ENCODE measurements around the gene SLC35F1.

The SLC35F1 gene

DNA sequence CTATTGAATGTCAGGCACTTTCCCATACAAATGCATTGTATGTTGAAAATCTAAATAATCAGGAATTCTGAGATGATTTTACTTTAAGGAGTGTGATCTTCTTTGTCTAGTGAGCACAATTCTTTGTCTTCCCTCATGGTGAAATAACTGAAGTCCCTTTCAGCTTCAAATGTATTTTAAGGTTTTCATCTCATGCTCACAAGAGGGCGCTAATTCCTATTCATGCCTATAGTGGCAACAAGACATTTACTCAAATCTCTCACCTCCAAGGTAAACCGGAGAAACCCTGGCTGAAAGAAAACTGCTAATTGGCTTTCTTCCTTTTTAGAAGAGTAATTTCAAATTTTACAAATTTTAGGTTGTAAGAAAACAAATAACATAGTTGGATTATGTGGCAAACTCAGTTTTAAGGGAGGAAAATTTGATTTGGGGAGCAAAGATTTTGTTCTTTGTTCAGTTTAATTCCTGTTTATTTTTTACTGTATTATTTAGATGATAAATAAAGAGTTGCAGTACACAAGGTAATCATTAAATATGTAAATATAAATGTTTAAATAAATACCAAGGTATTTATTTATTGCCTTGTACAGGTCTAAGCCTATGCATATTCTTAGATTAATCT lies 69.1 kb downstream of the SLC35F1 start:
- Histone ChIP-seq H3K4me1 (ENCODE audit: control insufficient read depth in 2 of 2, insufficient read depth in 2 of 2, low read length in 2 of 2) (no peaks in the 10 kb centered on the region), H3K9ac (ENCODE audit: low read depth in 1 of 2, low read length in 2 of 2) (no peak overlapping the region), H3K9me3 (ENCODE audit: control insufficient read depth in 2 of 2, low read length in 2 of 2) (no peaks in the 10 kb centered on the region), H3K4me3 (ENCODE audit: low read length in 2 of 2) (no peak overlapping the region), H3K36me3 (ENCODE audit: control insufficient read depth in 2 of 2, insufficient read depth in 2 of 2, low read length in 2 of 2) (no peaks in the 10 kb centered on the region), H3K27me3 (ENCODE audit: control insufficient read depth in 2 of 2, insufficient read depth in 2 of 2, low read length in 2 of 2) (no peaks in the 10 kb centered on the region), H3K27ac (ENCODE audit: low read depth in 2 of 2, low read length in 2 of 2) (no peak overlapping the region)

- no peak overlapping the region for H3K9ac ChIP-seq (ENCODE audit: low read depth in 1 of 2, low read length in 2 of 2)
- no peaks in the 10 kb centered on the region for H3K36me3 ChIP-seq (ENCODE audit: control insufficient read depth in 2 of 2, insufficient read depth in 2 of 2, low read length in 2 of 2)
- H3K9me3 ChIP-seq (ENCODE audit: control insufficient read depth in 2 of 2, low read length in 2 of 2) = no peaks in the 10 kb centered on the region
- H3K27ac ChIP-seq (ENCODE audit: low read depth in 2 of 2, low read length in 2 of 2) = no peak overlapping the region
- no peaks in the 10 kb centered on the region for H3K27me3 ChIP-seq (ENCODE audit: control insufficient read depth in 2 of 2, insufficient read depth in 2 of 2, low read length in 2 of 2)
- no peak overlapping the region for H3K4me3 ChIP-seq (ENCODE audit: low read length in 2 of 2)
- no peaks in the 10 kb centered on the region for H3K4me1 ChIP-seq (ENCODE audit: control insufficient read depth in 2 of 2, insufficient read depth in 2 of 2, low read length in 2 of 2)
These were observed 78.9 kb downstream of the SLC35F1 start for GRCh38 chr6:117985916-117986315.

DNA sequence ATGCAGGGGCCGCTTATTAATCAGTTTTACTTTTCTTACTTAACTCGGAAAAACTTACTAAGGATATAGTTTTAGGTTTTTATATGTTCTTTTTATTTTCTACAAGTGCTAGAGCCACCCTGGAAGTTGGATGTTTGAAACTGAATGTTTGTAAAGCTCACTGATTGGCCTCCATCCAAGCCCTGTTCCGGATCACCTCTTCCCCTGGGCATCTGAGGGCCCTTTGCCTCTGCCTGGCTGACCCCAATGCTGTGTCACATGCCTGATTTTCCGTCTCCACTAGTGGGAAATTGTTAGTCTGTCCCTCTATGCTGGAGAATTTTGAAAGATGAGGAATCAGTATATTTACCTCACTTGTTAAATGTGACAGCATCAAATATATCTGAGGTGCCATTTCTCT lies 79.3 kb downstream of the SLC35F1 start:
- Histone ChIP-seq H3K4me1 (ENCODE audit: control insufficient read depth in 2 of 2, insufficient read depth in 2 of 2, low read length in 2 of 2) (no peaks in the 10 kb centered on the region), H3K4me3 (ENCODE audit: low read length in 2 of 2) (no peak overlapping the region), H3K9ac (ENCODE audit: low read depth in 1 of 2, low read length in 2 of 2) (no peak overlapping the region), H3K36me3 (ENCODE audit: control insufficient read depth in 2 of 2, insufficient read depth in 2 of 2, low read length in 2 of 2) (no peaks in the 10 kb centered on the region), H3K27ac (ENCODE audit: low read depth in 2 of 2, low read length in 2 of 2) (no peak overlapping the region), H3K27me3 (ENCODE audit: control insufficient read depth in 2 of 2, insufficient read depth in 2 of 2, low read length in 2 of 2) (no peaks in the 10 kb centered on the region), H3K9me3 (ENCODE audit: control insufficient read depth in 2 of 2, low read length in 2 of 2) (no peaks in the 10 kb centered on the region)

DNA sequence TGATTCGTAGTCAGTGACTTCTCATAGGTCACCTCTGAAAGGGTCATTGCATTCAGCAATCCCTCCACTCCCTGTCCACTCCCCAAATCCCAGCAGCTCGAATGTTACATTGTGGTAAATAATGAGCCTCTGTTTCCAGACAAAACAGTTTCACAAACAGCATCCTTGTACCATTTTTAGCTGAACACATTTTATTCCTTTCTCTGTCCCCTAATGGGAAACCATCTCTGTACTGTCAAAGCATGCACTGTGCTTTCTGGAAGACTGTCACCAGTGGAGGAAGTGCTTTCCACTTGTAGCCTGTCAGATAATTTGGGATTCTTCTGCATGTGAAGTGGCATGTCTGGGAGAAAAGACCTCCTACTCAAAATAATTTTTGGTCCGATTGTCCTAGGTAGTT lies 82.0 kb downstream of the SLC35F1 start:
- Histone ChIP-seq H3K36me3 (ENCODE audit: control insufficient read depth in 2 of 2, insufficient read depth in 2 of 2, low read length in 2 of 2) (no peaks in the 10 kb centered on the region), H3K9me3 (ENCODE audit: control insufficient read depth in 2 of 2, low read length in 2 of 2) (no peaks in the 10 kb centered on the region), H3K4me3 (ENCODE audit: low read length in 2 of 2) (no peak overlapping the region), H3K27me3 (ENCODE audit: control insufficient read depth in 2 of 2, insufficient read depth in 2 of 2, low read length in 2 of 2) (no peaks in the 10 kb centered on the region), H3K4me1 (ENCODE audit: control insufficient read depth in 2 of 2, insufficient read depth in 2 of 2, low read length in 2 of 2) (no peaks in the 10 kb centered on the region), H3K27ac (ENCODE audit: low read depth in 2 of 2, low read length in 2 of 2) (no peak overlapping the region), H3K9ac (ENCODE audit: low read depth in 1 of 2, low read length in 2 of 2) (no peak overlapping the region)

- H3K9ac ChIP-seq (ENCODE audit: low read depth in 1 of 2, low read length in 2 of 2) = no peak overlapping the region
- H3K9me3 ChIP-seq (ENCODE audit: control insufficient read depth in 2 of 2, low read length in 2 of 2) = no peaks in the 10 kb centered on the region
These were observed 83.1 kb downstream of the SLC35F1 start for GRCh38 chr6:117990151-117990550.

GRCh38 chr6:117992856-117993255 lies 85.8 kb downstream of the SLC35F1 start:
- no peak overlapping the region for H3K4me3 ChIP-seq (ENCODE audit: low read length in 2 of 2)
- H3K36me3 ChIP-seq (ENCODE audit: control insufficient read depth in 2 of 2, insufficient read depth in 2 of 2, low read length in 2 of 2) = no peaks in the 10 kb centered on the region

More at GRCh38 chr6:117990151-117990550, 83.1 kb downstream of the SLC35F1 start:
- H3K36me3 ChIP-seq (ENCODE audit: control insufficient read depth in 2 of 2, insufficient read depth in 2 of 2, low read length in 2 of 2) = no peaks in the 10 kb centered on the region
- H3K27ac ChIP-seq (ENCODE audit: low read depth in 2 of 2, low read length in 2 of 2) = no peak overlapping the region
- no peaks in the 10 kb centered on the region for H3K4me1 ChIP-seq (ENCODE audit: control insufficient read depth in 2 of 2, insufficient read depth in 2 of 2, low read length in 2 of 2)
- H3K4me3 ChIP-seq (ENCODE audit: low read length in 2 of 2) = no peak overlapping the region
- H3K27me3 ChIP-seq (ENCODE audit: control insufficient read depth in 2 of 2, insufficient read depth in 2 of 2, low read length in 2 of 2) = no peaks in the 10 kb centered on the region

DNA sequence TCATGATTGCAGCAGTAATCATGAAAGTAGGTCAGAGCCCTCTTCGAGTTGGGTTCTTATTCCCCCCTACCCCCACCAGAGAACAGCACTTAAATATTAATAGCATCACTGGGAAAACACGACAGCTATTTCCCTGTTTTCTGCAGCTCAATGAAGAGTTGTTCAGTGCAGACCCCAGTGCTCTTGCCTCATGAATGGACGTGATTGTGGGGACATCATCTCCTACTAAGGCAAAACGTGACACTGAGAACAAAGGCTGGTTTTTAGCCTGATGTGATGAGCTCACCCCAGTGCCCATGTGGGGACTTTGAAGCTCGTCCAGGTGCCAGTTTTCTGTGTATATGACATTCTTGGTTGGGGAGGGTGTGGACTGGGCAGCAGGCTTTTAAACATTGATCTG lies 105.9 kb downstream of the SLC35F1 start:
- H3K9me3 ChIP-seq (ENCODE audit: control insufficient read depth in 2 of 2, low read length in 2 of 2) = no peaks in the 10 kb centered on the region
- H3K9ac ChIP-seq (ENCODE audit: low read depth in 1 of 2, low read length in 2 of 2) = no peak overlapping the region

More at GRCh38 chr6:117992856-117993255, 85.8 kb downstream of the SLC35F1 start:
- no peaks in the 10 kb centered on the region for H3K4me1 ChIP-seq (ENCODE audit: control insufficient read depth in 2 of 2, insufficient read depth in 2 of 2, low read length in 2 of 2)
- H3K9ac ChIP-seq (ENCODE audit: low read depth in 1 of 2, low read length in 2 of 2) = no peak overlapping the region
- H3K27ac ChIP-seq (ENCODE audit: low read depth in 2 of 2, low read length in 2 of 2) = no peak overlapping the region
- no peaks in the 10 kb centered on the region for H3K9me3 ChIP-seq (ENCODE audit: control insufficient read depth in 2 of 2, low read length in 2 of 2)
- H3K27me3 ChIP-seq (ENCODE audit: control insufficient read depth in 2 of 2, insufficient read depth in 2 of 2, low read length in 2 of 2) = no peaks in the 10 kb centered on the region

GRCh38 chr6:118016532-118016931 lies 109.5 kb downstream of the SLC35F1 start:
- Histone ChIP-seq H3K4me3 (ENCODE audit: low read length in 2 of 2) (no peak overlapping the region), H3K27ac (ENCODE audit: low read depth in 2 of 2, low read length in 2 of 2) (no peak overlapping the region), H3K9ac (ENCODE audit: low read depth in 1 of 2, low read length in 2 of 2) (no peak overlapping the region), H3K27me3 (ENCODE audit: control insufficient read depth in 2 of 2, insufficient read depth in 2 of 2, low read length in 2 of 2) (no peaks in the 10 kb centered on the region), H3K36me3 (ENCODE audit: control insufficient read depth in 2 of 2, insufficient read depth in 2 of 2, low read length in 2 of 2) (no peaks in the 10 kb centered on the region), H3K4me1 (ENCODE audit: control insufficient read depth in 2 of 2, insufficient read depth in 2 of 2, low read length in 2 of 2) (no peaks in the 10 kb centered on the region), H3K9me3 (ENCODE audit: control insufficient read depth in 2 of 2, low read length in 2 of 2) (no peaks in the 10 kb centered on the region)

More for the DNA sequence above, 105.9 kb downstream of the SLC35F1 start:
- no peaks in the 10 kb centered on the region for H3K4me1 ChIP-seq (ENCODE audit: control insufficient read depth in 2 of 2, insufficient read depth in 2 of 2, low read length in 2 of 2)
- no peak overlapping the region for H3K27ac ChIP-seq (ENCODE audit: low read depth in 2 of 2, low read length in 2 of 2)
- H3K27me3 ChIP-seq (ENCODE audit: control insufficient read depth in 2 of 2, insufficient read depth in 2 of 2, low read length in 2 of 2) = no peaks in the 10 kb centered on the region
- no peaks in the 10 kb centered on the region for H3K36me3 ChIP-seq (ENCODE audit: control insufficient read depth in 2 of 2, insufficient read depth in 2 of 2, low read length in 2 of 2)
- H3K4me3 ChIP-seq (ENCODE audit: low read length in 2 of 2) = no peak overlapping the region

DNA sequence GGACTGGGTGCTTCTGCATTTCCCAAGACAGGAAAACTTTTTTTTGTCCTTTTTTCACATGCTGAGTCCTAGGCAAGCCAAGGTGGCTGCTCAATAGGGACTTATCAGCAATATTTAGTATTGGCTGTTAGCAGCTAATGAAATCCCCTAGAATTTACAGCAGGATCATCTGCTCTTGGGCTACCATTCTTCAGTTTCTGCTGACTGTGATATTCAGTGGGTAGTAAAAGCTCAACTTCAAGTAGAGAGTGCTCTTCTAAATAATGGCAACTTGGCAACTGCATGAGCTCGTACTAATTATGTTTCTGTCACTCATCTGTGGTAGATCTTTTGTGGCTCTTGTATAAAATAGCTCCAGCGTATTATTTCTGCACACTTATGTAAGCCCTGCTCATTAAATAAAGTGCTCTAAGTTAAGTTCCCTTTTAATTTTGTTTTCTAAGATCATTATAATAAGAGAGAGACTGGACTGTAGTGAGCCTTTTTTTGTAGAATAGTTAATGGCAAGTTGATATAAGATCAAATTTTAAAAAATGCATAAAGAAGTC lies 110.3 kb downstream of the SLC35F1 start:
- H3K4me3 ChIP-seq (ENCODE audit: low read length in 2 of 2) = no peak overlapping the region
- H3K9ac ChIP-seq (ENCODE audit: low read depth in 1 of 2, low read length in 2 of 2) = no peak overlapping the region
- H3K4me1 ChIP-seq (ENCODE audit: control insufficient read depth in 2 of 2, insufficient read depth in 2 of 2, low read length in 2 of 2) = no peaks in the 10 kb centered on the region
- no peaks in the 10 kb centered on the region for H3K36me3 ChIP-seq (ENCODE audit: control insufficient read depth in 2 of 2, insufficient read depth in 2 of 2, low read length in 2 of 2)
- no peaks in the 10 kb centered on the region for H3K9me3 ChIP-seq (ENCODE audit: control insufficient read depth in 2 of 2, low read length in 2 of 2)
- H3K27me3 ChIP-seq (ENCODE audit: control insufficient read depth in 2 of 2, insufficient read depth in 2 of 2, low read length in 2 of 2) = no peaks in the 10 kb centered on the region
- H3K27ac ChIP-seq (ENCODE audit: low read depth in 2 of 2, low read length in 2 of 2) = no peak overlapping the region

GRCh38 chr6:118023771-118024170 lies 116.7 kb downstream of the SLC35F1 start:
- Histone ChIP-seq H3K9ac (ENCODE audit: low read depth in 1 of 2, low read length in 2 of 2) (no peak overlapping the region), H3K9me3 (ENCODE audit: control insufficient read depth in 2 of 2, low read length in 2 of 2) (no peaks in the 10 kb centered on the region), H3K4me1 (ENCODE audit: control insufficient read depth in 2 of 2, insufficient read depth in 2 of 2, low read length in 2 of 2) (no peaks in the 10 kb centered on the region), H3K27me3 (ENCODE audit: control insufficient read depth in 2 of 2, insufficient read depth in 2 of 2, low read length in 2 of 2) (no peaks in the 10 kb centered on the region), H3K27ac (ENCODE audit: low read depth in 2 of 2, low read length in 2 of 2) (no peak overlapping the region), H3K36me3 (ENCODE audit: control insufficient read depth in 2 of 2, insufficient read depth in 2 of 2, low read length in 2 of 2) (no peaks in the 10 kb centered on the region), H3K4me3 (ENCODE audit: low read length in 2 of 2) (no peak overlapping the region)

Data from mucosa of rectum (tissue), 2 donors.